ENCODE measurements around the gene PSME2. TPM values are rescaled to one million over a fixed set of nuclear protein-coding genes. Genes with fewer than 3 reads are reported as not detected.
A peak's percentile ranks its signal among the peaks of the same experiment; 100 is the strongest.

Gene PSME2
- polyA plus RNA-seq, 2 donors, result 143 to 233 TPM

GRCh38 chr14:24098927-24099813, 47.2 kb downstream of the PSME2 start:
- Histone ChIP-seq H3K4me1 (ENCODE audit: control insufficient read depth in 2 of 2, insufficient read depth in 2 of 2, low read length in 1 of 2) (peaks cover 2 to 12% of the 10 kb centered on the region in 2 donors), H3K27ac (ENCODE audit: low read depth in 2 of 2, low read length in 1 of 2) (no peak overlapping the region), H3K9me3 (ENCODE audit: control insufficient read depth in 2 of 2, insufficient read depth in 1 of 2, low read depth in 1 of 2, low read length in 1 of 2) (no peaks in the 10 kb centered on the region), H3K27me3 (ENCODE audit: control insufficient read depth in 1 of 2, insufficient read depth in 2 of 2, low read length in 2 of 2) (no peaks in the 10 kb centered on the region), H3K4me3 (ENCODE audit: low read depth in 1 of 2, low read length in 2 of 2) (no peak overlapping the region), H3K36me3 (ENCODE audit: control insufficient read depth in 2 of 2, insufficient read depth in 2 of 2, low read length in 1 of 2) (peaks cover 3 to 6% of the 10 kb centered on the region in 2 donors)
- 77 to 86% methylated on average over 17 of the region's 17 CpGs for WGBS, 2 donors

GRCh38 chr14:24098229-24098926, 48.0 kb downstream of the PSME2 start:
- no peak overlapping the region for H3K4me3 ChIP-seq (ENCODE audit: low read depth in 1 of 2, low read length in 2 of 2)
- no peak overlapping the region for H3K27ac ChIP-seq (ENCODE audit: low read depth in 2 of 2, low read length in 1 of 2)
- no peaks in the 10 kb centered on the region for H3K9me3 ChIP-seq (ENCODE audit: control insufficient read depth in 2 of 2, insufficient read depth in 1 of 2, low read depth in 1 of 2, low read length in 1 of 2)
- 95% methylated on average over 16 of the region's 16 CpGs for WGBS, 2 donors
- H3K4me1 ChIP-seq (ENCODE audit: control insufficient read depth in 2 of 2, insufficient read depth in 2 of 2, low read length in 1 of 2), result peaks cover 2 to 15% of the 10 kb centered on the region in 2 donors
- H3K27me3 ChIP-seq (ENCODE audit: control insufficient read depth in 1 of 2, insufficient read depth in 2 of 2, low read length in 2 of 2), result no peaks in the 10 kb centered on the region
- H3K36me3 ChIP-seq (ENCODE audit: control insufficient read depth in 2 of 2, insufficient read depth in 2 of 2, low read length in 1 of 2), result peaks cover 3 to 6% of the 10 kb centered on the region in 2 donors

GRCh38 chr14:24096545-24097181, 49.7 kb downstream of the PSME2 start:
- Histone ChIP-seq H3K4me3 (ENCODE audit: low read depth in 1 of 2, low read length in 2 of 2) (no peak overlapping the region), H3K36me3 (ENCODE audit: control insufficient read depth in 2 of 2, insufficient read depth in 2 of 2, low read length in 1 of 2) (peaks cover 3 to 6% of the 10 kb centered on the region in 2 donors), H3K27ac (ENCODE audit: low read depth in 2 of 2, low read length in 1 of 2) (no peak overlapping the region), H3K9me3 (ENCODE audit: control insufficient read depth in 2 of 2, insufficient read depth in 1 of 2, low read depth in 1 of 2, low read length in 1 of 2) (no peaks in the 10 kb centered on the region), H3K27me3 (ENCODE audit: control insufficient read depth in 1 of 2, insufficient read depth in 2 of 2, low read length in 2 of 2) (no peaks in the 10 kb centered on the region), H3K4me1 (ENCODE audit: control insufficient read depth in 2 of 2, insufficient read depth in 2 of 2, low read length in 1 of 2) (peaks cover 2 to 15% of the 10 kb centered on the region in 2 donors)
- WGBS, 2 donors, result 91 to 95% methylated on average over 8 of the region's 8 CpGs

- H3K4me1 ChIP-seq (ENCODE audit: control insufficient read depth in 2 of 2, insufficient read depth in 2 of 2, low read length in 1 of 2), result peaks cover 2 to 15% of the 10 kb centered on the region in 2 donors
- no peaks in the 10 kb centered on the region for H3K27me3 ChIP-seq (ENCODE audit: control insufficient read depth in 1 of 2, insufficient read depth in 2 of 2, low read length in 2 of 2)
- WGBS, 2 donors, result 38 to 46% methylated on average over 12 of the region's 12 CpGs
- H3K27ac ChIP-seq (ENCODE audit: low read depth in 2 of 2, low read length in 1 of 2), result peak overlapping the region; percentile 97 to 98
- peak overlapping the region; percentile 70 to 86 for H3K4me3 ChIP-seq (ENCODE audit: low read depth in 1 of 2, low read length in 2 of 2)
- H3K9me3 ChIP-seq (ENCODE audit: control insufficient read depth in 2 of 2, insufficient read depth in 1 of 2, low read depth in 1 of 2, low read length in 1 of 2), result no peaks in the 10 kb centered on the region
- peaks cover 3% of the 10 kb centered on the region in 2 donors for H3K36me3 ChIP-seq (ENCODE audit: control insufficient read depth in 2 of 2, insufficient read depth in 2 of 2, low read length in 1 of 2)
These were observed 50.9 kb downstream of the PSME2 start for GRCh38 chr14:24095271-24096068.

GRCh38 chr14:24094841-24095270, 51.6 kb downstream of the PSME2 start:
- WGBS, 2 donors, result 4 to 9% methylated on average over 12 to 14 of the region's 14 CpGs
- H3K9me3 ChIP-seq (ENCODE audit: control insufficient read depth in 2 of 2, insufficient read depth in 1 of 2, low read depth in 1 of 2, low read length in 1 of 2), result no peaks in the 10 kb centered on the region
- peaks cover 3% of the 10 kb centered on the region in 2 donors for H3K36me3 ChIP-seq (ENCODE audit: control insufficient read depth in 2 of 2, insufficient read depth in 2 of 2, low read length in 1 of 2)
- peak overlapping the region; percentile 70 to 86 for H3K4me3 ChIP-seq (ENCODE audit: low read depth in 1 of 2, low read length in 2 of 2)
- H3K27me3 ChIP-seq (ENCODE audit: control insufficient read depth in 1 of 2, insufficient read depth in 2 of 2, low read length in 2 of 2), result no peaks in the 10 kb centered on the region
- peaks cover 2 to 15% of the 10 kb centered on the region in 2 donors for H3K4me1 ChIP-seq (ENCODE audit: control insufficient read depth in 2 of 2, insufficient read depth in 2 of 2, low read length in 1 of 2)
- peak overlapping the region; percentile 97 to 98 for H3K27ac ChIP-seq (ENCODE audit: low read depth in 2 of 2, low read length in 1 of 2)

- 0 to 1% methylated on average over 41 to 68 of the region's 68 CpGs for WGBS, 2 donors
These were observed 52.2 kb downstream of the PSME2 start, which contains the start of gene PCK2 for GRCh38 chr14:24093901-24094840. TSS of gene PCK2 (plus strand) at chr14:24094311. CDS start at chr14:24094406, 95 bp downstream.

More at GRCh38 chr14:24093901-24094840, 52.2 kb downstream of the PSME2 start, which contains the start of gene PCK2:
- peaks cover 2 to 15% of the 10 kb centered on the region in 2 donors for H3K4me1 ChIP-seq (ENCODE audit: control insufficient read depth in 2 of 2, insufficient read depth in 2 of 2, low read length in 1 of 2)
- H3K4me3 ChIP-seq (ENCODE audit: low read depth in 1 of 2, low read length in 2 of 2), result peak within 1 kb of the TSS; percentile 70 to 86
- H3K36me3 ChIP-seq (ENCODE audit: control insufficient read depth in 2 of 2, insufficient read depth in 2 of 2, low read length in 1 of 2), result peaks cover 3% of the 10 kb centered on the region in 2 donors
- peak within 1 kb of the TSS; percentile 97 to 98 for H3K27ac ChIP-seq (ENCODE audit: low read depth in 2 of 2, low read length in 1 of 2)
- no peaks in the 10 kb centered on the region for H3K9me3 ChIP-seq (ENCODE audit: control insufficient read depth in 2 of 2, insufficient read depth in 1 of 2, low read depth in 1 of 2, low read length in 1 of 2)
- no peaks in the 10 kb centered on the region for H3K27me3 ChIP-seq (ENCODE audit: control insufficient read depth in 1 of 2, insufficient read depth in 2 of 2, low read length in 2 of 2)
